GM19468 (cell line): ENCODE results near the gene DCTPP1.
"Not testable (repeated sequence)": the region's sequence is repeated elsewhere in the genome, so short reads cannot be mapped to it uniquely, and the experiment has no call there.

Source experiments
- ATAC-seq: cut with Tn5 transposase; IDR thresholded peaks from one replicate; pipeline ENCODE4 v1.9.1; 2021; ENCODE audit warnings: mild to moderate bottlenecking, moderate library complexity, moderate number of reproducible peaks; ENCODE audit not compliant: unreplicated experiment; ENCODE audit errors: extremely low read depth

The DCTPP1 gene

DNA sequence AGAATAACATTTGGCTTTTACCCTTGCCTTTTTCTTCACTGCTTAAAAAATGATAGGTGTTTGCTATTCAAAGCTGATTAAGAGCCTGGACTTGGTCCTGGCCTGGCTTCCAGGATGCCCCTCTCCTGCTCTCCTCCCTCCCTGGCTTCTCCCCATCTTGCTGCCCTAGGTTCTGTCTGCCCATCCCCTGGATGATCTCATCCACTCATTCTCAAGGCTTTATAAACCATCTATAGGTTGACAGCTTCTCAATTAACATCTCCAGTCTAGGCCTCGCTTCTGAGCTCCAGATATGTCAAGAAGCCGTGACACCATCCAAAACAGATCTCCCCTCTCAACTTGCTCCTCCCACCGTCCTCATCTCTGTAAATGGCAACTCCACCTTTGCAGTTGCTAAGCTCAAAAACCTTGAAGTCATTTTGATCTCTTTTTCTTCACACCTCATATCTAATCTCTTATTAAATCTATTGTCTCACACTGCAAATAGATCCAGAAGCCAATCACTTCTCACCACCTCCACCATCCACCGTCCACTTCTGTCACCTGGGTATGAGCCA, 13.7 kb downstream of the DCTPP1 start:
- ATAC-seq = no peak

- ATAC-seq = no peak
Measured at GRCh38 chr16:30414159-30414558, 15.7 kb downstream of the DCTPP1 start.

DNA sequence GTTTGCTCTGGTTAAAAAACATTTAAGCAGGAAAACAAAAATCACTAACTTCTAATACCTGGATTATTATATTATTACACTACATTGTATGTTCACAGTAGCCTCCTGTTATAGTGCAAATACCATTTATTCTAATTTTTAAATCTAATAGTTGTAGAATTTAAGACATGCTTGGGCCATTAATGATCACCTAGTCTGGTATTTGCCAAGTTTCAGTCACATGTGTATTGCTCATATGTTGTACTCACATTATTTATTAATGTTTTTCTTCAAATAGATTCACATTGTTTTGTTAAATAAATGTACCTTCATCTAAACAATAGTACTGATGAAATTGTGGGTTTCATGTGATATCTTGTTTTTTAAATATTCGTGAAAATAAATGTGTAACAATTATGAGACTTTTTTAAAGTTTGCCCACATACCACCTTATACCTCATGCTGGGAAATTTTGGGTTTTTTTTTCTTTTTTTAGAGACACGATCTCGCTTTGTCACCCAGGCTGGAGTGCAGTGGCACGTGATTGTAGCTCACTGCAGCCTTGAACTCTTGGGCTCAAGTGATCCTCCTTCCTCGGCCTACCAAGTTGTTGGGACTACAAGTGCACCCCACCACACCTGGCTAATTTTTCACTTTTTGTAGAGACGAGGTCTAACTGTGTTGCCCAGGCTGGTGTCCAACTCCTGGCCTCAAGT, 16.6 kb downstream of the DCTPP1 start:
- no peak for ATAC-seq

- no peak for ATAC-seq
Measured at GRCh38 chr16:30409125-30410060, 20.4 kb downstream of the DCTPP1 start.

DNA sequence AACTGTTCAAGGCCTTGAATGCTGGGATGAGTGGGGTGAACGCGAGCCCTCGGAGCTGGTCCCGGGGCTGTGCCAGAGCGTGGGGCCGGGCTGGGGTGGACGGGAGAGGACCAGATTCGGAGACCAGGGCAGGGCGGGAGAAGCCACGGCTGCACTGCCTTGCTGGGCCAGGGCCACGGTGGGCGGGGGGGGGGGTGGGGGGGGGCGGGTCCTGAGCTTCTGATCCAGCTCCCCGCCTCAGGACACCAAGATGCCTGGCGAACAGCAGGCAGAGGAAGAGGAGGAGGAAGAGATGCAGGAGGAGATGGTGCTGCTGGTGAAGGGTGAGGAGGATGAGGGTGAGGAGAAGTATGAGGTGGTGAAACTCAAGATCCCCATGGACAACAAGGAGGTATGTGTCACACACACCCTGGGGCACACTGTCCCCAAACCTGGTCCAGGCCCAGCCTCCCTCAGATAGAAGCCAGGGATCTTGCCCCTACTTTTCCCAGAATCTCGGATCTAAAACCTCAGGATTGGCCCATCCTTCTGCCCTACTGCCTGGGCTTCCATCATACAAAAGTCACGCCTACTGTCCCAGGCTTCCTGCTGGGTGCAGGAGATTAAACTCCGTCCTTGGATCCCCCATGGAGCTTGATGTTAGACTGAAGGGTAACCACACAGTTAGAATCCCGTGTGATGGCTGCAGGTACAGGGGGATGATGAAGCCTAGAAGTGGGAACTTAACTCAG, 21.9 kb downstream of the DCTPP1 start:
- ATAC-seq = no peak

DNA sequence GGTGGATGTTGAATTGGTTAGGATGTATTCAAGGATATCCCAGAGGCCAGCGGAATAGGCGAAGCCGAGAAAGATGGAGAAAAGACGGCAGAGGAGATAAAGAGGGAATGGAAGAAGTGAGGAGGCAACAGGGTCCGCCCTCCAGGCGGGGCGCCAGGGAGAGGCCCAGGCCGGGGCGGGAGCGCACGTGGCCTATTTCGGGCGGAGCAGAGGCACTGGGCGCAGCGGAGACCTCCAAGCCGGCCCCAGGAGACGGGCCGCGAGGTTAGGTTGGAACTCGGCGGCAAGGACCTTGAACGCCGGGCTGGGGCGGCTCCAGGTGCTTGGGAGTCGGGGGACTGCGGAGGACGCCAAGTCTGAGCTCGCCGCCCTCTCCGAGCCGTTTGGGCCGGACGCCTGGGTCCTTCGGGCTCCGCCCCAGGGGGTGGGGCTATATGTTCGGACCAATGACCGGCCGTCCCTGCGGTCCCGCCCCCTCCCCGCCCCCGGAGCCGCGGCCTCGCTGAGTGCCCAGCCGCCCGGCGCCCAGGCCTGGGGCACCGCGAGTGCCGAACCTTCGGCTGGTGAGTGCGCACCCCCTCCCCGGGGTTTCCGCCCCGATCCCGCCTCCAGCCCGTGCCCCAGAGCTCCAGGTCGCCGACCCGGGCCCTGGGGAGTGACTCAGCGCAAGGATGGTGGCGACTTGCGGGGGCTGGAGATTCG, 22.6 kb downstream of the DCTPP1 start, which contains the start of gene ZNF771:
Gene ZNF771, plus strand, starts transcription at position 505 of the 702 bp plus-strand sequence. CDS start 448 bp downstream, outside the sequence.
- no peak for ATAC-seq

DNA sequence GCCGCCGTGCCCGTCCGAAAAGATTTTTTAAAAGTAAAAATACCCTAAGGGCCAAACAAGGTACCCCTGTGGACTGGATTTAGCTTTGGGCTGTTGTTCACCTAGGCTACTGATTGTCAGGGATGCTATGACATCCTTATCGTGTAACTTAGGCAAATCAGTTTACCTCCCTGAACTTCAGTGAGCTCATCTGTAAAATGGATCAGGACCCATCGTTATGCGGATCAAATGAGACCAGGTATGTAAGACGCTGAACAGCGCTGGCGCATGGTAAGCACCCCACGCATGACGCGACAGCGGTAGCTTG, 23.1 kb downstream of the DCTPP1 start:
- no peak for ATAC-seq

DNA sequence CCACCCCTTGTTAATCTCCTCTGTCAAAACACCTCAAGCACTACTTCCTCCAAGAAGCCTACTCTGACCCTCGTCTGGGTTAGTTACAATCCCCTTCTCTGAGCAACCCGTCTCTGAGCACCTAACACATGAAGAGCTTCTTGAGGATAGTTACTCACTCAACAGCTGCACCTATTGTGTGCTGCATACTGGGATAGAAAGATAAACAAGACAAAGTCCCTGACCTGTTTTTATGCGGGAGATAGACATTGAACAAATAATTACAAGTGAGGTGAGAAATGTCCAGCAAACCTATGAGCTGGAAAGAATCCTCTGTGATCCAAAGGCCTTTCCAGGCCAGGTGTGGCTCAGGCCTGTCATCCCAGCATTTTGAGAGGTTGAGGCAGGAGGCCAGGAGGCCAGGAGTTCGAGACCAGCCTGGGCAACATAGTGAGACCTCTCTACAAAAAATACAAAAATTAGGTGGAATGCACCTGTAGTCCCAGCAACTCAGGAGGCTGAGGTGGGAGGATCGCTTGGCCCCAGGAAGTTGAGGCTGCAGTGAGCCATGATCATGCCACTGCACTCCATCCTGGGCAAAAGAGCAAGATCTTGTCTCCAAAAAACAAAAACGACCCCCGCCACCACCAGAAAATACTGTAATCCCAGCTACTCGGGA, 27.9 kb downstream of the DCTPP1 start:
- ATAC-seq = no peak

DNA sequence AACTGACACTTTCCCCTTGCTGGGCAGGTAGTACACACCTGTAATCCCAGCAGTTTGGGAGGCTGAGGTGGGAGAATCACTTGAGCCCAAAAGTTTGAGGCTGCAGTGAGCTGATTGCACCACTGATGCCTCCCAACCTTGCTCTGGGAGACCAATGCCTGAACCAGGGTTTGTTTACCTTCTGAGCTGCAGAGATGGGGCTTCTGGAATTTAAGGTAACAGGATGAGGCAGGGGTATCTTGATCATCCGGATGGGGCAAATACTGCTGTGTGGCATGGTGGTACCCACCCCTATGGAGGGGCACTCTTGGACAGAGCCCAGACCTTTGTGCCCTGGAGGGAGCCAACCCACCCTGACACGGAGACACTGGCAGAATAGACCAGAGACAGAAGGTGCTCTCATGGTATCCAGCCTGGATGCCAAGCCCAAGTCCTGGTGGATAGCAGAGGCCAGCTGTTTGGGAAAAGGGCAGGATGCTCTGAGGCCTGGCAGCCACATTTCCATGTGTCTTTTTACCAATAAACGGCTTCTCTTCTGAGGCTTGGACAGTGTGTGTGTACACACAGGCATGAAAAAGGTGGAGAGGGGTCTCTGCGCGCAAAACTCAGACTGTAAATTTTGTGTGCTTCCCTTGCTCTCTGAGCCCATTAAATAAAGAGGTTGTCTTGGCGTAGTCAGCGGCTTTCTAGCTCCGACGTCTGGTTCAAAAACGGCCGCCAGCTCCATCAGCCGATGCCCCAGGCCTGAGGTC, 30.2 kb downstream of the DCTPP1 start:
- no peak for ATAC-seq

DNA sequence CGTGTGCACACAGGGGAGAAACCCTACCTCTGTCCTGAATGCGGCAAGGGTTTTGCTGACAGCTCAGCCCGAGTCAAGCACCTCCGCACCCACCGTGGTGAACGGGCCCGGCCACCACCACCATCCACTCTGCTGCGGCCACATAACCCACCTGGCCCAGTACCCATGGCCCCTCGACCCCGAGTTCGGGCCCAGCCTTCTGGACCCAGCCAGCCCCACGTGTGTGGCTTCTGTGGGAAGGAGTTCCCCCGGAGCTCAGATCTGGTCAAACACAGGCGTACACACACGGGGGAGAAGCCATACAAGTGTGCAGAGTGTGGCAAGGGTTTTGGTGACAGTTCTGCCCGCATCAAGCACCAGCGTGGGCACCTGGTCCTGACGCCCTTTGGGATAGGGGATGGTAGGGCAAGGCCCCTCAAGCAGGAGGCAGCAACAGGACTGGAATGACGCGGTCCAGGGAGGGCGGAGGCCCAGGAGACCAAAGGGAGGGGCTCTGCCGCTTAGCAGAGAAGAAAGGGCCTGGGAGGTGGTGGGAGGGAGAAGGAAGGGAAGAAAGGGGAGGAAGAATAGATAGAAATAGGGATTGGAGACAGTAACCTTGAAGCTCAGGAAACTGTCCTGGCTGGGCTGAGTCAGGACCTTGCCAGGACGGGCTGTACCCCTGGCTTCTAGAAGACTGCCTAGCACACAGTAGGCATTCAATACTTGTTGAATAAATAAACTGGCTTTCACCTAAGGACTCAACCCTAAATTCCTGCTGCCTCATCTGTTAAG, 31.0 kb downstream of the DCTPP1 start:
- ATAC-seq = no peak

- ATAC-seq = no peak
Measured at GRCh38 chr16:30397776-30398660, 31.8 kb downstream of the DCTPP1 start.

DNA sequence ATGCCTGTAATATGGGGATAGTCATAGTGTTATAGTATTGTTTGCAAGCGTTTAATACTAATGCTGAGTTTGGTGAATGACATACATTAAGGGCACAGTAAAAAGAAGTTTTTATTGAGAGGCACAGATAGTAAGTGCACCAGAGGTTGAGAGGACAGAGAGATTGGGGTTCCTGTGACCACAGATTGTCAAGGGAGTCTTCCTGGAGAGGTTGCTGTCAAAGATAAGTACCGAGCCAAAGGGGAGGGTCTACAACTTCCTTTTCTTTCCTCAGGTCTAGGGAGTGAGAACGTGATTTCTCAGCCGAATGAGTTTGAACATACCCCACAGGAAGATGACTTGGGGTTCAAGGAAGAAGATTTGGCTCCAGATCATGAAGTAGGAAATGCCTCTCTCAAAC, 32.8 kb downstream of the DCTPP1 start:
- ATAC-seq = no peak

DNA sequence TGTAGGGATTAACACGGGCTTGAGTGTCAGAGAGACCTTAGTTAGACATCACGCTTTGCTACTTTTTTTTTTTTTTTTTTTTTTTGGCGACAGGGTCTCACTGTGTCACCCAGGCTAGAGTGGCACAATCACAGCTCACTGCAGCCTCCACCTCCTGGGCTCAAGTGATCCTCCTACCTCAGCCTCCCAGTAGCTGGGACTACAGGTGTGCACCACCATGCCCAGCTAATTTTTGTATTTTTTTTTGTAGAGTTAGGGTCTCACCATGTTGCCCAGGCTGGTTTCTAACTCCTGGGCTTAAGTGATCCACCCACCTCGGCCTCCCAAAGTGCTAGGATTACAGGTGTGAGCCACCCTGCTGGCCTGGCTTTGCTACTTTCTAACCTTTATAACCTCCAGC, 33.2 kb downstream of the DCTPP1 start:
- not testable (repeated sequence) for ATAC-seq

GRCh38 chr16:30395992-30396585, 33.7 kb downstream of the DCTPP1 start:
- ATAC-seq = no peak

GRCh38 chr16:30395155-30395991, 34.5 kb downstream of the DCTPP1 start, which contains the start of gene ZNF48:
Gene ZNF48 (plus strand): TSS chr16:30395420. CDS start chr16:30395795, 375 bp downstream.
- no peak for ATAC-seq
